Naive thymus-derived CD4-positive, alpha-beta T cell (primary cell): ENCODE results near the gene OGA. TPM values are rescaled to one million over a fixed set of nuclear protein-coding genes. Genes with fewer than 3 reads are reported as not detected.

ENCODE experiments used
- ATAC-seq: fragments of 150-1000 bp; cut with Tn5 transposase; 2 replicates; pipeline ENCODE4 v1.10.0; 2021; ENCODE audit warnings: mild to moderate bottlenecking, moderate library complexity
- CTCF ChIA-PET: fragments of 350-600 bp; sonication (Branson Sonifier 250); formaldehyde crosslinking; loops from one replicate; lab custom pipeline; 2021; ENCODE audit warnings: antibody characterized with exemption; lab: Charles Lee
- POLR2A ChIA-PET: fragments of 350-600 bp; sonication (Branson Sonifier 250); formaldehyde crosslinking; loops from one replicate; lab custom pipeline; 2021; ENCODE audit warnings: antibody characterized with exemption, inconsistent platforms; lab: Charles Lee
- DNase-seq, 9 donors: peaks; one replicate each; pipeline versions ENCODE4 v3.0.0 to v3.0.0-alpha.2; 2020 to 2022; ENCODE audit warnings: mixed read lengths in 1 of 9
- H3K27ac ChIP-seq: one replicate; pipeline ENCODE4 v1.7.0; 2013; ENCODE audit warnings: mild to moderate bottlenecking, low read depth, low read length, moderate library complexity
- H3K27me3 ChIP-seq, 2 donors: one replicate each; pipeline ENCODE4 v1.7.0; 2013; ENCODE audit warnings: low read length in 2 of 2, mild to moderate bottlenecking in 2 of 2, moderate library complexity in 2 of 2; ENCODE audit not compliant: control insufficient read depth in 2 of 2, insufficient read depth in 2 of 2
- H3K36me3 ChIP-seq, 3 experiments: 1 replicate in 2 of 3; 2 replicates in 1 of 3; pipeline ENCODE4 v1.7.0; 2013; ENCODE audit warnings: low read length in 3 of 3, mild to moderate bottlenecking in 3 of 3, moderate library complexity in 1 of 3; ENCODE audit not compliant: insufficient read depth in 3 of 3, control insufficient read depth in 2 of 3
- H3K4me1 ChIP-seq, 2 donors: one replicate each; pipeline ENCODE4 v1.7.0; 2013; ENCODE audit warnings: low read length in 2 of 2, mild to moderate bottlenecking in 2 of 2, moderate library complexity in 1 of 2; ENCODE audit not compliant: control insufficient read depth in 2 of 2, insufficient read depth in 2 of 2
- H3K4me3 ChIP-seq: 2 replicates; pipeline ENCODE4 v1.7.0; 2013; ENCODE audit warnings: mild to moderate bottlenecking, low read length
- H3K9me3 ChIP-seq, 3 experiments: 1 replicate in 2 of 3; 2 replicates in 1 of 3; pipeline ENCODE4 v1.7.0; 2013; ENCODE audit warnings: low read length in 3 of 3; ENCODE audit not compliant: control insufficient read depth in 2 of 3
- H3K27ac Mint-ChIP-seq, 9 donors: one replicate each; pipeline ENCODE4 v1.8.0; 2020 to 2022; ENCODE audit warnings: mixed read lengths in 9 of 9, mild to moderate bottlenecking in 8 of 9, moderate library complexity in 5 of 9, inconsistent platforms in 2 of 9
- H3K27me3 Mint-ChIP-seq, 5 donors: one replicate each; pipeline ENCODE4 v1.8.0; 2021 to 2022; ENCODE audit warnings: mixed read lengths in 5 of 5, mild to moderate bottlenecking in 1 of 5
- H3K36me3 Mint-ChIP-seq, 5 donors: one replicate each; pipeline ENCODE4 v1.8.0; 2020 to 2022; ENCODE audit warnings: mixed read lengths in 5 of 5, mild to moderate bottlenecking in 3 of 5, inconsistent platforms in 1 of 5
- H3K4me1 Mint-ChIP-seq, 7 donors: one replicate each; pipeline ENCODE4 v1.8.0; 2020 to 2022; ENCODE audit warnings: mixed read lengths in 7 of 7, mild to moderate bottlenecking in 3 of 7, inconsistent platforms in 1 of 7
- H3K4me3 Mint-ChIP-seq, 10 donors: one replicate each; pipeline ENCODE4 v1.8.0; 2020 to 2022; ENCODE audit warnings: mild to moderate bottlenecking in 10 of 10, mixed read lengths in 10 of 10, moderate library complexity in 6 of 10, inconsistent platforms in 2 of 10
- H3K9me3 Mint-ChIP-seq, 11 donors: one replicate each; pipeline ENCODE4 v1.8.0; 2020 to 2022; ENCODE audit warnings: mixed read lengths in 11 of 11, mild to moderate bottlenecking in 4 of 11, inconsistent platforms in 1 of 11, moderate library complexity in 1 of 11
- intact Hi-C, 2 donors: fragments of 100-400 bp; cut with micrococcal nuclease; formaldehyde crosslinking; loops; one replicate each; pipeline ENCODE4 v1.15.1; 2023
- polyA plus RNA-seq, 2 donors: library from polyadenylated mRNA; unstranded; fragments of 300-500 nt; fragmentation: Illumina TruSeq; gene quantifications; one replicate each; pipeline ENCODE4 v1.2.3, GENCODE V29; 2021
- total RNA-seq, 6 experiments: library from RNA in 5 of 6; stranded (reverse) in 5 of 6; gene quantifications; 1 replicate in 5 of 6; 2 replicates in 1 of 6; pipeline ENCODE4 v1.2.3 and lab custom pipeline; 2021 to 2026

The OGA gene
- total and polyA plus RNA-seq, 7 experiments from 2014 or later: 45.8 to 338 (median 307) TPM

GRCh38 chr10:101769541-101770180 lies 48.6 kb downstream of the OGA start:
- H3K27me3 ChIP-seq: peaks cover 0 to 14% of the 10 kb centered on the region in 2 donors
- no peak overlapping the region for H3K27ac ChIP-seq
- H3K4me3 ChIP-seq: no peak overlapping the region
- CTCF ChIA-PET: no interaction called here
- H3K36me3 Mint-ChIP-seq: no peaks in the 10 kb centered on the region
- no peak overlapping the region for H3K27ac Mint-ChIP-seq
- peaks cover 0 to 8% of the 10 kb centered on the region in 2 donors for H3K4me1 ChIP-seq
- H3K27me3 Mint-ChIP-seq: peaks cover 38 to 73% (median 41%) of the 10 kb centered on the region in 5 donors
- no peaks in the 10 kb centered on the region for H3K36me3 ChIP-seq
- H3K4me3 Mint-ChIP-seq: no peak overlapping the region
- intact Hi-C loops: no loop called here
- POLR2A ChIA-PET: no interaction called here
- H3K4me1 Mint-ChIP-seq: peaks cover 3 to 14% (median 12%) of the 10 kb centered on the region in 7 donors
- DNase-seq (no peak), ATAC-seq (no peak)
- no peaks in the 10 kb centered on the region for H3K9me3 ChIP-seq
- H3K9me3 Mint-ChIP-seq: no peaks in the 10 kb centered on the region

- Mint-ChIP-seq H3K27me3 (peaks cover 31 to 66% (median 32%) of the 10 kb centered on the region in 5 donors), H3K4me1 (peaks cover 3 to 5% (median 5%) of the 10 kb centered on the region in 7 donors), H3K36me3 (no peaks in the 10 kb centered on the region), H3K9me3 (no peaks in the 10 kb centered on the region), H3K4me3 (no peak overlapping the region), H3K27ac (no peak overlapping the region)
- ChIA-PET POLR2A (no interaction called here), CTCF (no interaction called here)
- DNase-seq: no peak
- Histone ChIP-seq H3K9me3 (no peaks in the 10 kb centered on the region), H3K4me1 (no peaks in the 10 kb centered on the region), H3K36me3 (no peaks in the 10 kb centered on the region), H3K27ac (no peak overlapping the region), H3K27me3 (peaks cover 0 to 6% of the 10 kb centered on the region in 2 donors), H3K4me3 (no peak overlapping the region)
- intact Hi-C loops: no loop called here
- ATAC-seq: no peak
These were observed 49.5 kb downstream of the OGA start for GRCh38 chr10:101768791-101769170.

DNA sequence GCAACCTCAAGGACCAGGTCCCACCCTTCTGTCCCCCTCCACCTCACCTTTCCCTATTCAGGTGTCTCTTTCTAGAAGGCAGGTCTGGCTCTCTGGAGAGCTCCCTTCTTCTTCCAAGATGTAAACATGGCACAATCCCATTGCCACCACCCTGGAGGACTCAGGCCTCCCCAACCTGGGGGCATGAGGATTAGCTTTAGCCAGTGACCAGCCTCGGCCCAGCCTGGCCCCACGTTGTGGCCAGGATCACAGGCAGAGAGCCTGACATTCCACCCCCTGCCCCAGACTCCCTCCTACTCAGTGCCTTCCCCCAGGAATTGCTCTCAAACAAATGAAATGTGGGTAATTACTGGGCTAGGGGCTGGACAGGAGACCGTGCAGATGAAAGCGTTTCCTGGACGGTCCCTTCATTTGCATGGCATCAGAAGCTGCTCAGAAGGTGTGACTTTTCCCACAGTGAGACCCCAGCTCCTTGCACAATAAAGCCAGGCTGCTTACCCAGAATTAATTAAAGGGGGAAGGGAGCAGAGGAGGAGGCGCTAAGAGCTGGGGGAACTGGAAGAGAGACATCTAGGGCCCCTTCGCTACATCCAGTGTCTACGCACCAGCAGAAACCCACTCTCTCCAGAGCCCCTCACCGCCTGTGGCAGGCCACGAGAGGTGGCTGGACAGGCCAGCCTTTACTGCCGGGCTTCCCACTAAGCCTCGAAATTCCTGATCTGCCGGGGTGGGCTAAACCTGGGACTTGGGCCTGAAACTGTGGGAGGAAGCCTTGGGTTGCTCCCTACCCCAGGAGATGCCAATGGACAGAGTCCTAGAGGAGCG lies 50.1 kb downstream of the OGA start:
- H3K36me3 ChIP-seq: no peaks in the 10 kb centered on the region
- CTCF ChIA-PET: interaction anchor here (0.6 kb wide), 1 partner anchor 69 kb away, joined by 4 read pairs; no protein-coding TSS in a partner anchor
- H3K27me3 ChIP-seq: peaks cover 0 to 2% of the 10 kb centered on the region in 2 donors
- H3K9me3 ChIP-seq: no peaks in the 10 kb centered on the region
- intact Hi-C loops: no loop called here
- no peak for ATAC-seq
- no peaks in the 10 kb centered on the region for H3K4me1 ChIP-seq
- H3K27ac ChIP-seq: no peak overlapping the region
- H3K9me3 Mint-ChIP-seq: no peaks in the 10 kb centered on the region
- no peak overlapping the region for H3K4me3 Mint-ChIP-seq
- DNase-seq: no peak
- no peaks in the 10 kb centered on the region for H3K36me3 Mint-ChIP-seq
- H3K4me3 ChIP-seq: no peak overlapping the region
- POLR2A ChIA-PET: no interaction called here
- no peak overlapping the region for H3K27ac Mint-ChIP-seq
- H3K27me3 Mint-ChIP-seq: peaks cover 26 to 60% (median 27%) of the 10 kb centered on the region in 5 donors
- no peaks in the 10 kb centered on the region for H3K4me1 Mint-ChIP-seq

DNA sequence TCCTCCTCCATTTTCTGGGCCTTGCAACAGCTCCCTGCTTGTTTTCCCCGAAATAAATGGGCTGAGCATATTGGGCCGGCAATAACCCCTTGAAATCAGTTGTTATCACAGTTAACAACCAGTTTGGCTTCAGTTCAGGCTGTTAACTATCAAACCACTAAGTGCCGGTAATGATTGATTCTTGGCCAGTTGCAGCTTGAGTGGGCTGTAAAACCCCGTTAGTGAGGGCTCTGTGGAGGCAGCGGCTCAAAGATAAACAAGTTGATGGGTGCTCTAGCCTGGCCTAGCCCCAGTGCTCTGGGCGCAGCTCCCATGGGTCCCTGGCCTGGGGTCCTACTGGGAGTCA lies 50.7 kb downstream of the OGA start:
- no peaks in the 10 kb centered on the region for H3K4me1 Mint-ChIP-seq
- H3K4me3 ChIP-seq: no peak overlapping the region
- DNase-seq (no peak), ATAC-seq (no peak)
- no peaks in the 10 kb centered on the region for H3K9me3 ChIP-seq
- H3K4me3 Mint-ChIP-seq: no peak overlapping the region
- no peaks in the 10 kb centered on the region for H3K4me1 ChIP-seq
- ChIA-PET POLR2A (no interaction called here), CTCF (interaction anchor here (0.6 kb wide), 1 partner anchor 69 kb away, joined by 4 read pairs; no protein-coding TSS in a partner anchor)
- H3K36me3 ChIP-seq: no peaks in the 10 kb centered on the region
- H3K27me3 Mint-ChIP-seq: peaks cover 20 to 54% (median 23%) of the 10 kb centered on the region in 5 donors
- H3K27ac Mint-ChIP-seq: no peak overlapping the region
- intact Hi-C loops: no loop called here
- no peaks in the 10 kb centered on the region for H3K27me3 ChIP-seq
- H3K9me3 Mint-ChIP-seq: no peaks in the 10 kb centered on the region
- no peaks in the 10 kb centered on the region for H3K36me3 Mint-ChIP-seq
- H3K27ac ChIP-seq: no peak overlapping the region

GRCh38 chr10:101766753-101767599 lies 51.3 kb downstream of the OGA start:
- Histone ChIP-seq H3K4me1 (no peaks in the 10 kb centered on the region), H3K36me3 (no peaks in the 10 kb centered on the region), H3K4me3 (no peak overlapping the region), H3K27me3 (no peaks in the 10 kb centered on the region), H3K9me3 (no peaks in the 10 kb centered on the region), H3K27ac (no peak overlapping the region)
- no peaks in the 10 kb centered on the region for H3K4me1 Mint-ChIP-seq
- H3K4me3 Mint-ChIP-seq: no peak overlapping the region
- no peak for DNase-seq
- H3K36me3 Mint-ChIP-seq: no peaks in the 10 kb centered on the region
- intact Hi-C loops: no loop called here
- ChIA-PET CTCF (interaction anchor here (0.6 kb wide), 1 partner anchor 70 kb away, joined by 4 read pairs; no protein-coding TSS in a partner anchor), POLR2A (no interaction called here)
- ATAC-seq: no peak
- no peak overlapping the region for H3K27ac Mint-ChIP-seq
- peaks cover 15 to 50% (median 17%) of the 10 kb centered on the region in 5 donors for H3K27me3 Mint-ChIP-seq
- H3K9me3 Mint-ChIP-seq: no peaks in the 10 kb centered on the region

DNA sequence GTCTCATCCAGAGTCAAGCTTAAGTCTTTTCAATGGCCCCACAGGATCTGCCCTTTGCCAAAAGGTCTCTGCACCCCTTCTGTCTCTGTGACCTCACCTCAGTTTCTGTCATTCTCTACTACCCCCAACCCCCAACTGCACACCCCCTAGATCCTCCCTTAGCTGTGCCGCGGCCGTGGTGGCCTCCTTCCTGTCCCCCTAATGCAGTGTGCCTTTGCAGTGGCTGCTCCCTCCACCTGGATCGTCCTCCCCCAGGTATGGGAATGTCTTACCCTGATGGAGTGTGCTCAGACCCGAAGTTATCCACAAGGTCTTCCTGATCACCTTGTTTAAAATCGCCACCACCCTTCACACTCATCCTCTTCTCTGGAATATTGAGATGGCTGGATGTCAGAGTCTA lies 51.9 kb downstream of the OGA start:
- CTCF ChIA-PET: interaction anchor here (0.6 to 0.7 kb wide), 2 partner anchors 1131 to 1564 kb away, joined by 3 to 5 read pairs; no protein-coding TSS in a partner anchor
- no peaks in the 10 kb centered on the region for H3K36me3 ChIP-seq
- H3K4me3 ChIP-seq: no peak overlapping the region
- no peaks in the 10 kb centered on the region for H3K4me1 ChIP-seq
- ATAC-seq: no peak
- Mint-ChIP-seq H3K9me3 (no peaks in the 10 kb centered on the region), H3K4me1 (no peaks in the 10 kb centered on the region), H3K27me3 (peaks cover 11 to 44% (median 12%) of the 10 kb centered on the region in 5 donors), H3K27ac (no peak overlapping the region), H3K4me3 (no peak overlapping the region), H3K36me3 (no peaks in the 10 kb centered on the region)
- H3K9me3 ChIP-seq: no peaks in the 10 kb centered on the region
- H3K27ac ChIP-seq: no peak overlapping the region
- intact Hi-C loops: no loop called here
- POLR2A ChIA-PET: no interaction called here
- no peaks in the 10 kb centered on the region for H3K27me3 ChIP-seq
- no peak for DNase-seq
